ENCODE data around the gene KLF13. TPM values are rescaled to one million over a fixed set of nuclear protein-coding genes. Genes with fewer than 3 reads are reported as not detected.

The KLF13 gene
- total RNA-seq, 1 donor from 2014 or later: 41.8 TPM

Other genes with a start within 250 kb of the KLF13 start
- gene TRPM1, start 225.1 kb upstream of the KLF13 start, total RNA-seq: 0.93 TPM